Measurements from ENCODE around the gene DYNLT2.

- TF ChIP-seq CTCF (IDR thresholded peaks at IDR 0.05; ENCODE audit: low read depth, low read length) (no peak), EZH2phosphoT487 (IDR thresholded peaks at IDR 0.05; ENCODE audit: low read depth) (no peak)
These were observed 43.8 kb upstream of the DYNLT2 start for GRCh38 chr6:169795196-169795595.

Data from OCI-LY3 (cell line).